GM21381 (cell line): Measurements from ENCODE around the gene LGR4.
"Not testable (repeated sequence)": the region's sequence is repeated elsewhere in the genome, so short reads cannot be mapped to it uniquely, and the experiment has no call there.

Experiments used
- ATAC-seq: cut with Tn5 transposase; IDR thresholded peaks from one replicate; pipeline ENCODE4 v1.9.1; 2021; ENCODE audit warnings: mild to moderate bottlenecking, moderate library complexity; ENCODE audit not compliant: unreplicated experiment

Gene LGR4

DNA sequence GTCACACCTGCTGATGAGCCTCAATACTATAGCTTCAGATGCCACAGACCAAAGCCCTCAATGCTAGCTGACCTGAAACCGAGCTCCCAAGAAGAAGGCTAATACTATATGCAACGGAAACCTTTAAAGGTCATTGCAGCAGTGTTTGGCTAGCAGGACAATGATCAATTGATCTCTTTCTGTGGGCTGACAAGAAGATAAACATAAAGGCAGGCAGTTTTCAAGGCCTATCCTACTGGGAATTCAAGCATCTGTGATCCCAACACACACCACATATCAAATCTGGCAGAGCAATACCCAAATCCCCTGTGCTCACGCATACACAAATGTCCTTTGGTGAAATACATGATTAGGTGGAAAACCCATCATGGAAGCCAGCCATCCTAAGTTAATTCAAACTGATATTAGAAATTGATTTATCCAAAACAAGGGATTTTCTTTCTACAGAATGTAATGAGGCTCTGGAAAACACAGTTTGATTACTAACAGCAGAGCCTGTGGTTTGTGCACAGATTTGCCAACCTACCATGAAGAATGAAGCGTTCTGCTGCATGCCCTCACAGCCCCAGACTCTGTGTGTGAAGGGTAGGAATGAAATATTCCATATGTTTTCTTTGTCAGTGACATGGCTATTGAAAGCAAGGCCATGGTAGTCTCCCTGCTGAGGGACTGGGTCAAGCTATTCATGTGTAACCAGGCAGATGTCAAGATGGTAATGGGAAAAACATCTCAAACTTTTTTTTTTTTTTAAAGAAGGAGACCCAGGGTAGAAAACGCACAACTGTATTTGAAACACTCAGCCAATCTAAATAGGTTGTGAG, 12.2 kb downstream of the LGR4 start:
- no peak for ATAC-seq

GRCh38 chr11:27459191-27459590, 13.4 kb downstream of the LGR4 start:
- ATAC-seq, result no peak

- ATAC-seq, result no peak
Measured at GRCh38 chr11:27458182-27458581, 14.4 kb downstream of the LGR4 start.

GRCh38 chr11:27456795-27457329, 15.7 kb downstream of the LGR4 start:
- no peak for ATAC-seq

DNA sequence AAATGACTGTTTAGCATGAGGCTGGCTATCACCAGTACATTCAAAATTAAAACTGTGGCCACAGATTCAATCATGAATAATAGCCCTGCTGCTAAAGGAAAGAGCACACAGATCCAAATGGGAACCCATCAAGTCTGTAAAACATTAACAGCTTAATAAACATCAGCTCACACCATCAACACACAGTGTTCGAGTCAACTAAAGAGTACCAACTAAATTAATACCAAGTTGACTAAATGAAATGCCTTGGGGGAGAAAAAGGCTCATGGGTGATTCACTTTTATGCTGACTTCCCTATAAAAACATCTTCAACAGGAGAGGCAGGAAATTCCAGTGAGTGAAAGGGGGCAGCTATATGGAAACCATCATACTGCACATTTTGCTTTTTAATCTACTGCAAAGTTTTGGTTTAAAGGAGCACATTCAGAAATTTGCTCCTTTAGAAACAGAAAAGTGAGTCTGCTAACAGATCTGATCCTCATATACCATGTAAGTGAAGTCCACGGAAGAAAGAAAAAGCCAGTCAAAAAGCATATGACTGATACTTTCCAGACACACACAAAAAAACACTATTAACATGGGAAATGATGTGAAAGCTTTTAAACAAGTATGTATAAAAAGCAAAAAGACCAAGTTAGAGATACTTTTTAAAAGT, 16.3 kb downstream of the LGR4 start:
- ATAC-seq, result no peak

- no peak for ATAC-seq
Measured at GRCh38 chr11:27455667-27456066, 16.9 kb downstream of the LGR4 start.

DNA sequence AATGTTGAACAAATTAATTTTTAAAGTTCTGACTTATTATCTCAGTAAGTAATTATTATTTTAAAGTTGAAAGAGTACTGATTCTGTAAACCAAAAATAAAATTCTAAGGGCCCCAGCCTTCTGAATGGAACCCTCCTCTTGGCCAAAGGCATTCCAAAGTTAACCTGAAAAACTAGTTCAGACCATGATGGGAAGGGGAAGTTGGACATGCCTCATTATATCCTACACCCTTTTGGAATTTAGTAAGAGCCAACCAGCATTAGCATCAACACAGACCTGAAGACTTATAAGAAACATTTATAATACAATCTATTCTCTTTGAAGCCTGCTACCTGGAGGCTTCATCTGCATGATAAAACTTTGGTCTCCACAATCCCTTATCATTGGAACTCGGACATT, 18.9 kb downstream of the LGR4 start:
- ATAC-seq, result no peak

- no peak for ATAC-seq
Measured at GRCh38 chr11:27452147-27452546, 20.4 kb downstream of the LGR4 start.

- no peak for ATAC-seq
Measured at GRCh38 chr11:27451244-27451965, 21.2 kb downstream of the LGR4 start.

DNA sequence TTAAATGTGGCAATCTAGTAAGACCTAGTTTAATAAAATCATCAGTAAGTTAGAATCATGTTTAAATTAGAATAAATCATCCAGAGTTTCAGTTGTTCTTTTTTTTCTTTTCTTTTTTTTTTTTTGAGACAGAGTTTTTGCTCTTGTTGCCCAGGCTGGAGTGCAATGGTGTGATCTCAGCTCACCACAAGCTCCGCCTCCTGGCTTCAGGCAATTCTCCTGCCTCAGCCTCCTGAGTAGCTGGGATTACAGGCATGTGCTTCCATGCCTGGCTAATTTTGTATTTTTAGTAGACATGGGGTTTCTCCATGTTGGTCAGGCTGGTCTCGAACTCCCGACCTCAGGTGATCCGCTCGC, 24.4 kb downstream of the LGR4 start:
- not testable (repeated sequence) for ATAC-seq

DNA sequence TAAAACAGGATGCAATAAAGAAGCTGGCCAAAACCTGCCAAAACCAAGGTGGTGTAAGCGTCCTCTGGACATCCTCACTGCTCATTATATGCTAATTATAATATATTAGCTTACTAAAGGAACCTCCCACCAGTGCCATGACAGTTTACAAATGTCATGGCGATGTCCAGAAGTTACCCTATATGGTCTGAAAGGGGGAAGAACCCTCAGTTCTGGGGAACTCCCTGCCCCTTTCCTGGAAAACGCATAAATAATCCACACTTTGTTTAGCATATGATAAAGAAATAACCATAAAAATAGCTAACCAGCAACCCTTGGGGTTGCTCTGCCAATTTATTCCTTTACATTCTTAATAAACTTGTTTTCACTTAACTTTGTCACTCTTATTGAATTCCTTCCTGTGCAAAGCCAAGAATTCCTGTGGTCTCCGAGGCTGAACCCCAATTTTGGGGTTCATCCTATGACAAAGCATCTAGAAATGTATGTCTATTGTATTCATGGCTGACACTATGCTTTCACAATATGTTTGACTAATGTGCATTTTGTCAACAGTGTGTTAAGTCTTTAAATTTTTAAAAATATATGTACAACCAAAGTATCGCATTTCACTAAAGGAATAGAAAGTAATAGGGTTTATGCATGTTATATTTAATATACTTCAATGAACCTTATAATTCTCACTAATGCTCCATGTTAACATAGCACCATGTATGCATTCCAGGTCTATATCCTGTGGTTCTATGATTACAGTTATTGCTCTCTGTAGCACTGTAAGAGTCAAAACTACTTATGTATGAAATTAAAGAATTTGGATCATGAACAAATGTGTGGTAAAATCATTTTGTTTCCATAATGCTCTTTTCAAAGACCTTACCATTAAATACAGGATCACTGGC, 25.1 kb downstream of the LGR4 start:
- ATAC-seq, result no peak

DNA sequence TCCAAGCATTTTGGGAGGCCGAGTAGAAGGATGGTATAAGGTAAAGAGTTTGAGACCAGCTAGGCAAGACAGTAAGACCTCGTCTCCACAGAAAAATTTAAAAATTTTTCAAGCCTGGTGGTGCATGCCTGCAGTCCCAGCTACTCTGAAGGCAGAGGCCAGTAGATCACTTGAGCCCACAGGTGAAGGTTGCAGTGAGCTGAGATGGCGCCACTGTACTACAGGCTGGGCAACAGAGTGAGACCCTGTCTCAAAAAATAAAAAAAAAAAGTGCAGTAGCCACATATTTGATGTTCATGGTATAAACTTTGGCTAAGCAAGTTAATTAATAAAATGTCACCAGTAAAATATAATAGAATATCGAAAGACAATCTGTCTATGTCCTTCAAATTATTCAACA, 27.0 kb downstream of the LGR4 start:
- no peak for ATAC-seq

- ATAC-seq, result no peak
Measured at GRCh38 chr11:27444801-27445215, 27.8 kb downstream of the LGR4 start.

GRCh38 chr11:27443746-27444507, 28.7 kb downstream of the LGR4 start:
- no peak for ATAC-seq

DNA sequence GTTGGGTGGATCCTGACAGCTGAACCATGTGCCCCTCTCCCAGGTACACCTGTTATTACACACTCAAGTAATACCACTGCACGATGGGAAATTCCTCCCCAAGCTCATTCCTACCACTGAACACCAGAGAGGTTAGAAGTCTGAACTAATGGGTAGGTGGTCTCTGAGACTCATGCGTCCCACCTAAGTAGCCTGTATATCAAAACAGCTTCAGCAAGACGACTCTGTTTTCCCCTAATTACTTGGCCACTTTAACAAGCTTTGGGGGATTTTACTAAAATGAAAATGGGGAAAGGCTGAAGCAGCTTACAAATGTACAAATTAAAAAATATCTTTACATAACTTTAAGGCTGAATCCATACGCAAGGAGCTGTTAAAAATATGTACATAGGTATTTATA, 29.4 kb downstream of the LGR4 start:
- no peak for ATAC-seq

- no peak for ATAC-seq
Measured at GRCh38 chr11:27440090-27440489, 32.5 kb downstream of the LGR4 start.

- no peak for ATAC-seq
Measured at GRCh38 chr11:27438595-27438981, 34.0 kb downstream of the LGR4 start.

- no peak for ATAC-seq
Measured at GRCh38 chr11:27437829-27438594, 34.6 kb downstream of the LGR4 start.

DNA sequence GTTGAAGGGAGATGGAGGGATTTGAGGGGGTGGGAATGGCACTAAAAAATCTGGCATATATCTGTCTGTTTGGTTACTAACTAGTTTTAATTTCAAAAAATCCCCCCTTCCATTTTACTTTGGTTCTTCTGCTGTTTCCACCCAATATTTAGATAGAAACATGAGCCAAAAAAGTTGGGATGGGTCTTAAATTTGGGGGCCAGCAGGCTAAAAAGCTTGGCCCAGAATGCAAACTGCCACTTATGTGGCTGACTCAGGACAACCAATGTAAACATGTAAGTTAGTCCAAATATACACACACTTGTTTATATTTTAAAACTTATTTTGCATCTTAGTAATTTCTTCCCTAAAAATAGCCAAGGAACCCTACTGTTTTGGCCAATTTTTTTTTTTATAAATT, 35.7 kb downstream of the LGR4 start:
- ATAC-seq, result no peak
